22Rv1 (cell line): ENCODE results near the gene CDK5.
"Not testable (repeated sequence)": the region's sequence is repeated elsewhere in the genome, so short reads cannot be mapped to it uniquely, and the experiment has no call there.

Experiments used
- CTCF ChIP-seq: fragments of 450-650 bp; IDR thresholded peaks from 2 replicates; pipeline ENCODE4 v1.5.1; 2017; ENCODE audit warnings: mild to moderate bottlenecking
- ZFX ChIP-seq: fragments of 450-650 bp; IDR thresholded peaks from 2 replicates; pipeline ENCODE4 v1.6.1; 2017; ENCODE audit warnings: antibody characterized with exemption, borderline replicate concordance

- TF ChIP-seq CTCF, ZFX: not testable (repeated sequence)
Measured at GRCh38 chr7:151011616-151012015, 46.1 kb downstream of the CDK5 start.
